ENCODE data around the gene CSNK1A1L.

DNA sequence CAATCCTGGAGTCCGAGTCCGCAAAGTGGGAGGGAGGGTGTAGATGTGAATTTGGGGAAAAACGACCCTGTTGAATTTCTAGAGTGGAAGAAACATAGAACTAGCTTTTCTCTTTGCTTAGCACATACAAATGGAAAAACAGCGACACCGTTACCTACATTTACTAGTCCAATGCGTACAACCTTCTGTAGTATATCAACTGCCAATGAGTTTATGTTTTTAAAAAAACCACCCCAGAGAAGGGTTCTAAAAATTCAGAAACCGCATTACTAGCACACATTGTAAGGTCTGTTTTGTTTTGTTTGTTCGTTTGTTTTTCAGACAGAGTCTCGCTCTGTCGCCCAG, 45.6 kb downstream of the CSNK1A1L start:
- TF ChIP-seq, protein P1, sequence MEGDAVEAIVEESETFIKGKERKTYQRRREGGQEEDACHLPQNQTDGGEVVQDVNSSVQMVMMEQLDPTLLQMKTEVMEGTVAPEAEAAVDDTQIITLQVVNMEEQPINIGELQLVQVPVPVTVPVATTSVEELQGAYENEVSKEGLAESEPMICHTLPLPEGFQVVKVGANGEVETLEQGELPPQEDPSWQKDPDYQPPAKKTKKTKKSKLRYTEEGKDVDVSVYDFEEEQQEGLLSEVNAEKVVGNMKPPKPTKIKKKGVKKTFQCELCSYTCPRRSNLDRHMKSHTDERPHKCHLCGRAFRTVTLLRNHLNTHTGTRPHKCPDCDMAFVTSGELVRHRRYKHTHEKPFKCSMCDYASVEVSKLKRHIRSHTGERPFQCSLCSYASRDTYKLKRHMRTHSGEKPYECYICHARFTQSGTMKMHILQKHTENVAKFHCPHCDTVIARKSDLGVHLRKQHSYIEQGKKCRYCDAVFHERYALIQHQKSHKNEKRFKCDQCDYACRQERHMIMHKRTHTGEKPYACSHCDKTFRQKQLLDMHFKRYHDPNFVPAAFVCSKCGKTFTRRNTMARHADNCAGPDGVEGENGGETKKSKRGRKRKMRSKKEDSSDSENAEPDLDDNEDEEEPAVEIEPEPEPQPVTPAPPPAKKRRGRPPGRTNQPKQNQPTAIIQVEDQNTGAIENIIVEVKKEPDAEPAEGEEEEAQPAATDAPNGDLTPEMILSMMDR (CRISPR knock-in tag; IDR thresholded peaks at IDR 0.05), result no peak
- TF ChIP-seq SIN3A (IDR thresholded peaks at IDR 0.05; ENCODE audit: borderline replicate concordance, low read depth, low read length) (no peak), EZH2 (conservative IDR thresholded peaks at IDR 0.05; ENCODE audit: low read depth, low read length) (no peak)
- TF ChIP-seq, protein P2, sequence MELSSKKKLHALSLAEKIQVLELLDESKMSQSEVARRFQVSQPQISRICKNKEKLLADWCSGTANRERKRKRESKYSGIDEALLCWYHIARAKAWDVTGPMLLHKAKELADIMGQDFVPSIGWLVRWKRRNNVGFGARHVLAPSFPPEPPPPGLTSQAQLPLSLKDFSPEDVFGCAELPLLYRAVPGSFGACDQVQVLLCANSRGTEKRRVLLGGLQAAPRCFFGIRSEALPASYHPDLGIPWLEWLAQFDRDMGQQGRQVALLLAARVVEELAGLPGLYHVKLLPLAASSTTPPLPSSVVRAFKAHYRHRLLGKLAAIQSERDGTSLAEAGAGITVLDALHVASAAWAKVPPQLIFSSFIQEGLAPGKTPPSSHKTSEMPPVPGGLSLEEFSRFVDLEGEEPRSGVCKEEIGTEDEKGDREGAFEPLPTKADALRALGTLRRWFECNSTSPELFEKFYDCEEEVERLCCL (CRISPR knock-in tag; IDR thresholded peaks at IDR 0.05; ENCODE audit: borderline replicate concordance), result no peak
